CD4-positive, CD25-positive, alpha-beta regulatory T cell (primary cell): ENCODE data around the gene POLR1G. TPM values are rescaled to one million over a fixed set of nuclear protein-coding genes. Genes with fewer than 3 reads are reported as not detected.
A peak's percentile ranks its signal among the peaks of the same experiment; 100 is the strongest.

Source experiments
- ATAC-seq, 2 donors: fragments of 150-1000 bp; cut with Tn5 transposase; one replicate each; pipeline ENCODE4 v1.10.0; 2021; ENCODE audit warnings: low read depth in 2 of 2, moderate number of reproducible peaks in 2 of 2, moderate library complexity in 1 of 2
- DNase-seq, 3 donors: peaks; one replicate each; pipeline versions ENCODE4 v3.0.0 to v3.0.0-alpha.2; 2012 to 2022; ENCODE audit warnings: mixed read lengths in 1 of 3
- H3K27ac ChIP-seq: one replicate; pipeline ENCODE4 v1.7.0; 2013; ENCODE audit warnings: mild to moderate bottlenecking, low read length; ENCODE audit not compliant: insufficient read depth, poor library complexity, severe bottlenecking
- H3K27me3 ChIP-seq: one replicate; pipeline ENCODE4 v1.7.0; 2013; ENCODE audit warnings: low read length; ENCODE audit not compliant: control insufficient read depth, insufficient read depth
- H3K36me3 ChIP-seq: one replicate; pipeline ENCODE4 v1.7.0; 2013; ENCODE audit warnings: mild to moderate bottlenecking, low read length, moderate library complexity; ENCODE audit not compliant: control insufficient read depth, insufficient read depth
- H3K4me1 ChIP-seq: 2 replicates; pipeline ENCODE4 v1.7.0; 2013; ENCODE audit warnings: mild to moderate bottlenecking, low read length; ENCODE audit not compliant: insufficient read depth, control insufficient read depth, poor library complexity, severe bottlenecking
- H3K4me3 ChIP-seq: one replicate; pipeline ENCODE4 v1.7.0; 2013; ENCODE audit warnings: low read depth, mild to moderate bottlenecking, low read length, moderate library complexity
- H3K9me3 ChIP-seq, 2 experiments: 1 replicate in 1 of 2; 2 replicates in 1 of 2; pipeline ENCODE4 v1.7.0; 2013; ENCODE audit warnings: low read length in 2 of 2, mild to moderate bottlenecking in 1 of 2, moderate library complexity in 1 of 2; ENCODE audit not compliant: control insufficient read depth in 2 of 2
- H3K27ac Mint-ChIP-seq, 3 donors: one replicate each; pipeline ENCODE4 v1.8.0; 2020 to 2022; ENCODE audit warnings: mild to moderate bottlenecking in 3 of 3, mixed read lengths in 3 of 3, moderate library complexity in 2 of 3
- H3K27me3 Mint-ChIP-seq: one replicate; pipeline ENCODE4 v1.8.0; 2022; ENCODE audit warnings: mild to moderate bottlenecking, mixed read lengths
- H3K36me3 Mint-ChIP-seq: one replicate; pipeline ENCODE4 v1.8.0; 2020; ENCODE audit warnings: mixed read lengths
- H3K4me1 Mint-ChIP-seq, 4 donors: one replicate each; pipeline ENCODE4 v1.8.0; 2020 to 2022; ENCODE audit warnings: mixed read lengths in 4 of 4, mild to moderate bottlenecking in 1 of 4
- H3K4me3 Mint-ChIP-seq, 4 donors: one replicate each; pipeline ENCODE4 v1.8.0; 2020 to 2022; ENCODE audit warnings: mild to moderate bottlenecking in 4 of 4, mixed read lengths in 4 of 4, moderate library complexity in 3 of 4
- H3K9me3 Mint-ChIP-seq, 7 donors: one replicate each; pipeline ENCODE4 v1.8.0; 2020 to 2022; ENCODE audit warnings: mixed read lengths in 7 of 7, mild to moderate bottlenecking in 3 of 7, moderate library complexity in 2 of 7
- polyA plus RNA-seq, 4 donors: library from polyadenylated mRNA; unstranded; fragments of 300-500 nt; fragmentation: Illumina TruSeq; gene quantifications; one replicate each; pipeline ENCODE4 v1.2.3, GENCODE V29; 2021
- total RNA-seq: library from RNA; stranded (reverse); gene quantifications from one replicate; pipeline ENCODE4 v1.2.3, GENCODE V29; 2022

POLR1G gene
- total and polyA plus RNA-seq, 5 donors from 2014 or later, result 1.6 to 3.6 (median 2.1) TPM

DNA sequence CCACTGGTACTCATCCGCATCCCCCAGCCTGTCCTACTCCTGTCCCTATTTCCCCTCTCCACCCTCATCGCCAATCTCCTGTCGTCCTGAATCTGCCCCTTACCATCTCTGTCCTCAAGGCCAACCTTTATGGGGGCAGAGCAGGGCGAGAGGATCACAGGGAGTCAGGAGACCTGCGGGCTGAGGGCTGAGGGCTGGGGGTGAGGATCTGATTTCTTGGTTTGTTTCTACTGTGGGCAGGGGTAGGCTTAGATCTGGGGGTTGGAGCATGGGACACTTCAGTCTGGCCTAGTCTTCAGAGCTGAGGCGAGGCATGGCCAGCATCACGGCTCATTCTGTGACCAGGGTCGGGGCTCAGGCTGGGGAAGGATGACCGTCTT is 33.8 kb downstream of the POLR1G start:
- H3K9me3 Mint-ChIP-seq, result peaks cover 0 to 2% (median 0%) of the 10 kb centered on the region in 7 donors

DNA sequence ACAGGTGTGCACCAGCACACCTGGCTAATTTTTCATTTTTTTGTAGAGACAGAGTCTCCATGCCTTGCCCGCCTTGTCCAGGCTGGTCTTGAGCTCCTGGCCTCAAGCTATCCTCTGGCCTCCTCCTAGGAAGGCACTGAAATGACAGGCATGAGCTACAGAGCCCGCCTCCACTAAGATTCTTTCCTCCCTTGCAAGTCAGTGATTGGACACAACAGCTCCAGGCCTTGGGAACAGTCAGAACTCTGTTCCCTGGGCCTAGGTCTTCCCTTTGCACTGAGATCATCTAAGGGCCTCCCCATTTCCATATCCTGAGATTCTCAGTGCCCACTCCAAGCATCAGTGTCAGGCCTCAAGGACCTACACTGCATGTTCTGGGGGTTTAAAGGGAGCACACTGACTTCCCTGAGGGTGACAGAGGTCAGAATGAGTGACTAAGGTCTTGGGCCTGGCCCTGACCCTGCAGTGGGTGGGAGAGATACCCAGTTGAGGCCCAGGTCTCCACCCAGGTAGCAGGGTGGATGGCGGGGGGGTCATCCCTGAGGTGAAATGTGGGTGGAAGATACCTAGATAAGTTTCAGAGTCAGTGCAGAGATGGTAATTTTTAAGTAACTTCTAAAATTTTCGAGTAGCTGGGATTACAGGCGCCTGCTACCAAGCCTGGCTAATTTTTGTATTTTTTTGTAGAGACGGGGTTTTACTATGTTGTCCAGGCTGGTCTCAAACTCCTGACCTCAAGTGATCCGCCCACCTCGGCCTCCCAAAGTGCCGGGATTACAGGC is 34.6 kb downstream of the POLR1G start:
- peaks cover 4 to 46% (median 29%) of the 10 kb centered on the region in 4 donors for H3K4me1 Mint-ChIP-seq
- peaks cover 40% of the 10 kb centered on the region for H3K4me1 ChIP-seq

More for the DNA sequence above, 33.8 kb downstream of the POLR1G start:
- Mint-ChIP-seq H3K4me1 (peaks cover 4 to 40% (median 23%) of the 10 kb centered on the region in 4 donors), H3K27ac (peak overlapping the region; percentile 74 to 93 (median 90)), H3K27me3 (no peaks in the 10 kb centered on the region), H3K4me3 (peak overlapping the region; percentile 74 to 90 (median 84)), H3K36me3 (no peaks in the 10 kb centered on the region)
- Histone ChIP-seq H3K4me1 (peaks cover 40% of the 10 kb centered on the region), H3K9me3 (no peaks in the 10 kb centered on the region), H3K36me3 (no peaks in the 10 kb centered on the region), H3K27me3 (no peaks in the 10 kb centered on the region), H3K4me3 (no peak overlapping the region), H3K27ac (peak overlapping the region; percentile 85)
- ATAC-seq (no peak), DNase-seq (no peak)

GRCh38 chr19:45442408-45442777 is 35.9 kb downstream of the POLR1G start:
- H3K4me3 Mint-ChIP-seq, result peak overlapping the region; percentile 83 to 85 (median 84)
- ATAC-seq, result no peak
- peaks cover 0 to 2% (median 0%) of the 10 kb centered on the region in 7 donors for H3K9me3 Mint-ChIP-seq
- peak overlapping the region; percentile 7 to 92 (median 91) for H3K27ac Mint-ChIP-seq
- no peaks in the 10 kb centered on the region for H3K36me3 ChIP-seq
- peaks cover 40% of the 10 kb centered on the region for H3K4me1 ChIP-seq
- no peaks in the 10 kb centered on the region for H3K9me3 ChIP-seq
- H3K27me3 Mint-ChIP-seq, result no peaks in the 10 kb centered on the region
- no peak overlapping the region for H3K4me3 ChIP-seq
- H3K27ac ChIP-seq, result peak overlapping the region; percentile 81
- peaks cover 7 to 52% (median 33%) of the 10 kb centered on the region in 4 donors for H3K4me1 Mint-ChIP-seq
- H3K36me3 Mint-ChIP-seq, result peaks cover 1% of the 10 kb centered on the region
- H3K27me3 ChIP-seq, result no peaks in the 10 kb centered on the region
- no peak for DNase-seq

More for the DNA sequence above, 34.6 kb downstream of the POLR1G start:
- no peak for ATAC-seq
- Mint-ChIP-seq H3K36me3 (no peaks in the 10 kb centered on the region), H3K27me3 (no peaks in the 10 kb centered on the region), H3K9me3 (peaks cover 0 to 2% (median 0%) of the 10 kb centered on the region in 7 donors), H3K27ac (peak overlapping the region; percentile 74 to 93 (median 90)), H3K4me3 (peak overlapping the region; percentile 70 to 90 (median 76))
- Histone ChIP-seq H3K27me3 (no peaks in the 10 kb centered on the region), H3K27ac (peak overlapping the region; percentile 85), H3K36me3 (no peaks in the 10 kb centered on the region), H3K4me3 (no peak overlapping the region), H3K9me3 (no peaks in the 10 kb centered on the region)
- no peak for DNase-seq

DNA sequence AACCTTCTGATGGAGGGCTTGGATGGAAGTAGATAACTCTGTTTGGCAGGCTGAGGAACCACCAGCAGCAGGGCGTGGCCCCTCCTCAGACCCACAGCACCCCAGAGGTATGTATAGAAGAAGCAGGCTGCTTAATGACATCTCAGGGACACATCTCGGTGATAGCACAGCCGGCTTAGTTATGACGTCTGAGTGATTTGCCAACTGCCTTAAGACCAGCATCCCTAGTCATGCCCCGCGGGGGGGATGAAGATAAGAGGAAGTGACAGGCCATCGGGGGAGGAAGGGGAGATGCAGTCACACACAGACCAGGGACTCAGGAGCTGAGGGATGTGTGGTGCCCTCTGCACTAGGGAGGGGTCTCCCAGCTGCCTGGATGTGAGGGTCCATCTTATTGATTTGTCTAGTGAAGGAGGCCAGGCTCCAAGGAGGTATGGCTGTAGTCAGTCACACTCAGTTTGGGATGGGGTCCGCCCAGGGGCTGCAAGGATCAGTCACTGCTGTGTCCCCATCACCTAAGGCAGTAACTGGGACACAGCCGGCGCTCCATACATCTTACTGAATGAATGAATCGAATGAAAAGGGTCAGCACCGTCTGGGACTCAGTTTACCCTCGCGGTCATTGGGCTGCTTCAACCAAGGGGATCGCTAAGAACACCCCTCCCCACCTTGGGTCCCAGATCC is 36.5 kb downstream of the POLR1G start:
- no peaks in the 10 kb centered on the region for H3K27me3 Mint-ChIP-seq
- peaks cover 4% of the 10 kb centered on the region for H3K36me3 Mint-ChIP-seq
- Histone ChIP-seq H3K27me3 (no peaks in the 10 kb centered on the region), H3K4me1 (peaks cover 40% of the 10 kb centered on the region), H3K27ac (peak overlapping the region; percentile 81), H3K9me3 (no peaks in the 10 kb centered on the region), H3K36me3 (no peaks in the 10 kb centered on the region), H3K4me3 (peak overlapping the region; percentile 33)
- H3K4me3 Mint-ChIP-seq, result peak overlapping the region; percentile 83 to 85 (median 84)
- peaks cover 0 to 2% (median 0%) of the 10 kb centered on the region in 7 donors for H3K9me3 Mint-ChIP-seq
- ATAC-seq (no peak), DNase-seq (peak; percentile 33 to 50 (median 44))
- H3K27ac Mint-ChIP-seq, result peak overlapping the region; percentile 88 to 92 (median 91)
- peaks cover 7 to 55% (median 36%) of the 10 kb centered on the region in 4 donors for H3K4me1 Mint-ChIP-seq

DNA sequence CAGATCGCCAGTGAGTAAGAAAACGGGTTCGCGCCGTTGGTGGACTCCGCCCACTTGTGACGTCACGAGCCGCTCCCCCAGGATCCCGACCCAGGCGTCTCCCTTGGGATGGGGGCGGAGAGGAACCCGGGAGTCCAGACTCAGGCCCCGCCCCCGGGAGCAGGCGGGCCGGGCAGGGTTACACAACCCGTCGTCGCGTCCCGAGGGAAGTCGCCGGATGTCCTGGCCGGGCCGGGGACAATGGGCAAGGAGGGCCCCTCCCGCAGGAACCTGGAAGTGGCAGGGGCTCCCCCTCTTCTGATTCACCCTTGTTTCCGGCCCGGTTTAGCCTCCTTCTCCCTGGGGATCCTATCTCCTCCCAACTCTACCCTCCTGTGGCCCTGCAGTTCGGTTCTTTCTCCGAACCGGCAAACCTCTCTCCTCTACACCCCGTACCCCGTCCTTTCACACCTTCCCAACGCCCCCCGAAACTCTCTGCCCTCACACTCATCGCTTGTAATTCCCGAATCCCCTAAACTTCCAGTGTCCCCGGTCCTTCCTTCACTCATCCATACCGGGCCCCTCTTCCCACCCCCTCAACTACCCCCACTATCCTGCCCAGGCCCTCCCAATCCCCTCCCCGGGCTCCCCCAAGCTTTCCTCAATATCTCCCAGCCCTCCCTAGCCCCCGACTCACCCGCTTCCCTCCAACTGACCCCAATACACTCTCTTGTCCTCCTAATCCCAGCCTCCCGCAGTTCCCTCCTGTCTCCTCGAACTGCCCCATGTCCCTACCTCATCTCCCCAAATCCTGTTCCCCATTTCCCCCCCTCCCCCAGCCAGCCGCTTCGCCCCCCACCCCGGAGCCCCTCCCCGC is 37.2 kb downstream of the POLR1G start:
- Mint-ChIP-seq H3K27me3 (no peaks in the 10 kb centered on the region), H3K4me1 (peaks cover 7 to 61% (median 38%) of the 10 kb centered on the region in 4 donors), H3K9me3 (peaks cover 0 to 2% (median 0%) of the 10 kb centered on the region in 7 donors), H3K27ac (peak overlapping the region; percentile 91 to 97 (median 94)), H3K4me3 (peak overlapping the region; percentile 83 to 88 (median 85)), H3K36me3 (peaks cover 4% of the 10 kb centered on the region)
- peaks cover 43% of the 10 kb centered on the region for H3K4me1 ChIP-seq
- DNase-seq, result peak; percentile 31 to 53 (median 36)
- H3K27me3 ChIP-seq, result no peaks in the 10 kb centered on the region
- peak in 1 of 2 donors; percentile 2 for ATAC-seq
- H3K27ac ChIP-seq, result peak overlapping the region; percentile 81
- no peaks in the 10 kb centered on the region for H3K36me3 ChIP-seq
- H3K9me3 ChIP-seq, result no peaks in the 10 kb centered on the region
- H3K4me3 ChIP-seq, result peak overlapping the region; percentile 33

DNA sequence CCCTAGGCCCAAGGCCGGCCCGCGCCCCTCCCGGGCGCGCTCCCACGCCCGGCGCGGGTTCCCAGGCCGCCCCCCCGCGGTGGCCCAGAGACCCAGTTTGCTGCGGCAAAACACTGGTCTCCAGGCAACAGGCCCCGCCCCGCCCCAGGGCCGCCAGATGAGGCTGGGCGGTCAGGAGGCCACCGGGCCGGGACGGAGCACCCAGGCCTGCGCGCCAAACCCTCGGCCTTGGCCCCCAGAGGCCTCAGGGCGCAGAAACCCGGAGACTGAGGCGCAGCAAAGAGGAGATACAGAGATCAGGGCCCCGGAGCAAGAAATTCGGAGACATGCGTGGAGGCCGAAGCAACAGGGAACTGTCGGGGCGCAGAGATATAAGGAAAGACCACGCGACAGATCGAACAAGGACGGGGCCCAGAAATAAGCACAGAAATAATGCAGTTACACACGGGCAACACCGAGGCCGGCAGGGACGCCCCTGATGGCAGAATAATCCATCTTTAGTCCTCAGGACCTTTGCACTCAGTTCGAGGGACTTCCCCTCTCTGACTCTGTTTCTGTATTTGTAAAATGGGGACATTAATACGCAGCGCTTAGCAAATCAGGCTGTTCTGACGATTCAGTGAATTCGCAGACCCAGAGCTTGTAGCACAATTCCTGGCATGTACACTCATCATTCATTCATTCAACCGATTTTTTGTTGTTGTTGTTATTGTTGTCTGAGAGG is 38.0 kb downstream of the POLR1G start:
- Mint-ChIP-seq H3K4me3 (peak overlapping the region; percentile 73 to 90 (median 81)), H3K36me3 (peaks cover 4% of the 10 kb centered on the region), H3K27me3 (no peaks in the 10 kb centered on the region), H3K27ac (peak overlapping the region in 2 of 3 donors; percentile 91), H3K4me1 (peaks cover 7 to 67% (median 43%) of the 10 kb centered on the region in 4 donors), H3K9me3 (peaks cover 0 to 2% (median 0%) of the 10 kb centered on the region in 7 donors)
- Histone ChIP-seq H3K4me1 (peaks cover 44% of the 10 kb centered on the region), H3K36me3 (no peaks in the 10 kb centered on the region), H3K27me3 (no peaks in the 10 kb centered on the region), H3K9me3 (no peaks in the 10 kb centered on the region), H3K27ac (peak overlapping the region; percentile 81), H3K4me3 (no peak overlapping the region)
- DNase-seq, result peak; percentile 51 to 80 (median 75)
- peak; percentile 44 to 52 for ATAC-seq
